Left ventricle myocardium inferior (tissue), 1 donor: ENCODE results near the gene C1orf105. TPM values are rescaled to one million over a fixed set of nuclear protein-coding genes. Genes with fewer than 3 reads are reported as not detected.

Experiments used
- DNase-seq: peaks from one replicate; pipeline ENCODE4 v3.0.0-alpha.2; 2020
- H3K27ac ChIP-seq: fragments of 200-600 bp; replicated peaks from 2 replicates; pipeline ENCODE4 v1.8.0; 2021
- H3K27me3 ChIP-seq: fragments of 200-600 bp; 2 replicates; pipeline ENCODE4 v1.8.0; 2021; ENCODE audit warnings: low read depth
- H3K36me3 ChIP-seq: fragments of 200-600 bp; 2 replicates; pipeline ENCODE4 v1.8.0; 2021
- H3K4me1 ChIP-seq: fragments of 200-600 bp; 2 replicates; pipeline ENCODE4 v1.8.0; 2021
- H3K4me3 ChIP-seq: fragments of 200-600 bp; 2 replicates; pipeline ENCODE4 v1.8.0; 2021; ENCODE audit warnings: mild to moderate bottlenecking, moderate library complexity
- H3K9me3 ChIP-seq: fragments of 200-600 bp; replicated peaks from 2 replicates; pipeline ENCODE4 v1.8.0; 2021
- CTCF ChIP-seq: fragments of 200-600 bp; IDR thresholded peaks from 2 replicates; pipeline ENCODE4 v1.8.0; 2021; ENCODE audit warnings: antibody characterized with exemption, mild to moderate bottlenecking, borderline replicate concordance
- intact Hi-C: fragments of 100-400 bp; cut with micrococcal nuclease; formaldehyde crosslinking; loops from one replicate; pipeline ENCODE4 v1.11.0; 2022
- total RNA-seq: library from RNA; stranded (reverse); fragmentation: NEBNext Ultra II Directional; extraction: Animal tissue kit (Norgen Biotek cat#: 25700); gene quantifications from one replicate; pipeline ENCODE4 v1.2.1, GENCODE V29; 2021
- donor health status: DM: no; HTN: yes; CAD: no; lungs with severe emphysema.

C1orf105 gene
- total RNA-seq, 1 donor from 2014 or later = 8.5 TPM

GRCh38 chr1:172395576-172395975 lies 24.9 kb upstream of the C1orf105 start:
- no peaks in the 10 kb centered on the region for H3K27me3 ChIP-seq
- H3K27ac ChIP-seq = no peak overlapping the region
- intact Hi-C loops = no loop called here
- H3K9me3 ChIP-seq = no peaks in the 10 kb centered on the region
- no peaks in the 10 kb centered on the region for H3K36me3 ChIP-seq
- TF ChIP-seq CTCF = no peak
- no peak for DNase-seq
- H3K4me3 ChIP-seq = no peak overlapping the region
- H3K4me1 ChIP-seq = peaks cover 76% of the 10 kb centered on the region

GRCh38 chr1:172397221-172397620 lies 23.3 kb upstream of the C1orf105 start:
- Histone ChIP-seq H3K27ac (peak overlapping the region; percentile 80), H3K4me3 (no peak overlapping the region)

GRCh38 chr1:172397633-172398032 lies 22.9 kb upstream of the C1orf105 start:
- TF ChIP-seq CTCF = no peak
- Histone ChIP-seq H3K36me3 (no peaks in the 10 kb centered on the region), H3K27me3 (no peaks in the 10 kb centered on the region), H3K4me3 (no peak overlapping the region), H3K27ac (peak overlapping the region; percentile 80), H3K4me1 (peaks cover 71% of the 10 kb centered on the region), H3K9me3 (no peaks in the 10 kb centered on the region)
- DNase-seq = no peak
- intact Hi-C loops = no loop called here

More at GRCh38 chr1:172397221-172397620, 23.3 kb upstream of the C1orf105 start:
- Histone ChIP-seq H3K27me3 (no peaks in the 10 kb centered on the region), H3K36me3 (no peaks in the 10 kb centered on the region), H3K9me3 (no peaks in the 10 kb centered on the region), H3K4me1 (peaks cover 68% of the 10 kb centered on the region)
- no peak for DNase-seq
- no peak for TF ChIP-seq CTCF
- intact Hi-C loops = no loop called here

GRCh38 chr1:172398193-172398592 lies 22.3 kb upstream of the C1orf105 start:
- no peak for DNase-seq
- no peak for TF ChIP-seq CTCF
- Histone ChIP-seq H3K27me3 (no peaks in the 10 kb centered on the region), H3K36me3 (no peaks in the 10 kb centered on the region), H3K4me1 (peaks cover 71% of the 10 kb centered on the region), H3K4me3 (no peak overlapping the region), H3K27ac (peak overlapping the region; percentile 80), H3K9me3 (no peaks in the 10 kb centered on the region)
- intact Hi-C loops = no loop called here

- H3K27me3 ChIP-seq = no peaks in the 10 kb centered on the region
- H3K36me3 ChIP-seq = no peaks in the 10 kb centered on the region
- peak; percentile 34 for DNase-seq
- H3K9me3 ChIP-seq = no peaks in the 10 kb centered on the region
- peak overlapping the region; percentile 80 for H3K27ac ChIP-seq
- TF ChIP-seq CTCF = peak; percentile 70
- H3K4me3 ChIP-seq = peak overlapping the region; percentile 28
- intact Hi-C loops = no loop called here
- peaks cover 62% of the 10 kb centered on the region for H3K4me1 ChIP-seq
These were observed 21.3 kb upstream of the C1orf105 start for GRCh38 chr1:172398970-172399755.
